HL-60 (cell line): ENCODE results near the gene TSPAN18.

Experiments
- GABPA ChIP-seq: IDR thresholded peaks from 2 replicates; pipeline ENCODE4 v1.6.1; 2012; ENCODE audit warnings: low read depth
- POLR2AphosphoS5 ChIP-seq: IDR thresholded peaks from 2 replicates; pipeline ENCODE4 v1.6.1; 2012; ENCODE audit warnings: low read depth
- REST ChIP-seq: IDR thresholded peaks from 2 replicates; pipeline ENCODE4 v1.6.1; 2012; ENCODE audit warnings: low read depth; ENCODE audit not compliant: insufficient replicate concordance
- SPI1 ChIP-seq: IDR thresholded peaks from 2 replicates; pipeline ENCODE4 v1.6.1; 2012; ENCODE audit warnings: low read depth, mild to moderate bottlenecking, borderline replicate concordance
- TF ChIP-seq, protein P1 (sequence below): IDR thresholded peaks from one replicate; pipeline ENCODE4 v1.5.1; 2011; ENCODE audit warnings: low read length, control low read depth, inconsistent platforms; ENCODE audit not compliant: insufficient read depth

DNA sequence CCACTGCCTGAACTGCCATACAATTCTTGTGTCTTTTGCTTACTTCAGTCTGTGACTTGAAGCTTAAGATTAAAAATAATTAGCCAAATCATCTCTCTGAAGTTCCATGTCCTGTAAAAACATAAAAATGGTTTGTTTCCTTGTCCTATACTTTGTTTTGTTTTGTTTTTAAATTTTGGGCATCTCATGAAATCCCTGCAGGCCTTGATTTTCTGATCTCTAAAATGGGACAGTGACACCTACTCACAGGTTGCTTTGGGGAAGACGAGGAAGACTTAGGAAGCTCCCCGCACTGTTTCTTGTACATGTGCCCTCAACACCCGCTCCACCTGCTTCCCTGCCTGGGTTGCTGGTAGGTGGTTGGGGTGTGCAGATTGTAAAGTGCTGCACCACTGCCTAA, 38.9 kb downstream of the TSPAN18 start:
- TF ChIP-seq, protein P1, sequence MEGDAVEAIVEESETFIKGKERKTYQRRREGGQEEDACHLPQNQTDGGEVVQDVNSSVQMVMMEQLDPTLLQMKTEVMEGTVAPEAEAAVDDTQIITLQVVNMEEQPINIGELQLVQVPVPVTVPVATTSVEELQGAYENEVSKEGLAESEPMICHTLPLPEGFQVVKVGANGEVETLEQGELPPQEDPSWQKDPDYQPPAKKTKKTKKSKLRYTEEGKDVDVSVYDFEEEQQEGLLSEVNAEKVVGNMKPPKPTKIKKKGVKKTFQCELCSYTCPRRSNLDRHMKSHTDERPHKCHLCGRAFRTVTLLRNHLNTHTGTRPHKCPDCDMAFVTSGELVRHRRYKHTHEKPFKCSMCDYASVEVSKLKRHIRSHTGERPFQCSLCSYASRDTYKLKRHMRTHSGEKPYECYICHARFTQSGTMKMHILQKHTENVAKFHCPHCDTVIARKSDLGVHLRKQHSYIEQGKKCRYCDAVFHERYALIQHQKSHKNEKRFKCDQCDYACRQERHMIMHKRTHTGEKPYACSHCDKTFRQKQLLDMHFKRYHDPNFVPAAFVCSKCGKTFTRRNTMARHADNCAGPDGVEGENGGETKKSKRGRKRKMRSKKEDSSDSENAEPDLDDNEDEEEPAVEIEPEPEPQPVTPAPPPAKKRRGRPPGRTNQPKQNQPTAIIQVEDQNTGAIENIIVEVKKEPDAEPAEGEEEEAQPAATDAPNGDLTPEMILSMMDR: no peak
- TF ChIP-seq POLR2AphosphoS5 (no peak), GABPA (no peak), REST (no peak), SPI1 (no peak)
